Activated CD8-positive, alpha-beta memory T cell treated with anti-CD3 and anti-CD28 coated beads, Interleukin-2, amount 10 ng/mL, durations not matched to agents 7 days and 5 days (primary cell): ENCODE measurements around the gene DNAAF2. TPM values are rescaled to one million over a fixed set of nuclear protein-coding genes. Genes with fewer than 3 reads are reported as not detected.
A peak's percentile ranks its signal among the peaks of the same experiment; 100 is the strongest.

Experiments
- ATAC-seq: fragments of 150-1000 bp; cut with Tn5 transposase; one replicate; pipeline ENCODE4 v1.10.0; 2021; ENCODE audit warnings: moderate library complexity
- CTCF ChIA-PET: fragments of 350-600 bp; sonication (Branson Sonifier 250); formaldehyde crosslinking; loops from one replicate; lab custom pipeline; 2021; ENCODE audit warnings: antibody characterized with exemption; lab: Charles Lee
- DNase-seq: peaks from one replicate; pipeline ENCODE4 v3.0.0-alpha.2; 2020
- H3K27ac Mint-ChIP-seq: one replicate; pipeline ENCODE4 v1.8.0; 2021; ENCODE audit warnings: mild to moderate bottlenecking, mixed read lengths
- H3K27me3 Mint-ChIP-seq: one replicate; pipeline ENCODE4 v1.8.0; 2021; ENCODE audit warnings: mixed read lengths
- H3K36me3 Mint-ChIP-seq: one replicate; pipeline ENCODE4 v1.8.0; 2021; ENCODE audit warnings: mild to moderate bottlenecking, mixed read lengths
- H3K4me1 Mint-ChIP-seq: one replicate; pipeline ENCODE4 v1.8.0; 2021; ENCODE audit warnings: mixed read lengths
- H3K4me3 Mint-ChIP-seq: one replicate; pipeline ENCODE4 v1.8.0; 2021; ENCODE audit warnings: mild to moderate bottlenecking, moderate library complexity, mixed read lengths
- H3K9me3 Mint-ChIP-seq: one replicate; pipeline ENCODE4 v1.8.0; 2022; ENCODE audit warnings: low read depth, mixed read lengths
- total RNA-seq, 2 experiments: library from RNA; stranded (reverse); gene quantifications; one replicate each; pipeline ENCODE4 v1.2.3, GENCODE V29; 2021

DNAAF2 gene
- total RNA-seq, 2 experiments from 2014 or later, result 8.7 to 11.5 TPM

GRCh38 chr14:49640540-49641417, 5.7 kb upstream of the DNAAF2 start:
- CTCF ChIA-PET, result interaction anchor here (0.6 kb wide), 1 partner anchor 56 kb away, joined by 3 read pairs; no protein-coding TSS in a partner anchor
- H3K9me3 Mint-ChIP-seq, result no peaks in the 10 kb centered on the region
- no peaks in the 10 kb centered on the region for H3K27me3 Mint-ChIP-seq
- no peak overlapping the region for H3K4me3 Mint-ChIP-seq
- no peak overlapping the region for H3K27ac Mint-ChIP-seq
- H3K36me3 Mint-ChIP-seq, result peaks cover 37% of the 10 kb centered on the region
- ATAC-seq (no peak), DNase-seq (no peak)
- H3K4me1 Mint-ChIP-seq, result peaks cover 49% of the 10 kb centered on the region

GRCh38 chr14:49637534-49638078, 2.6 kb upstream of the DNAAF2 start:
- H3K4me1 Mint-ChIP-seq, result peaks cover 52% of the 10 kb centered on the region
- H3K27ac Mint-ChIP-seq, result peak overlapping the region; percentile 3
- CTCF ChIA-PET, result interaction anchor here (0.6 to 1.5 kb wide), 3 partner anchors 17 to 460 kb away, joined by 3 to 7 read pairs (median 4); partner anchors contain the start of genes MGAT2 and RPL36AL
- H3K27me3 Mint-ChIP-seq, result no peaks in the 10 kb centered on the region
- DNase-seq (no peak), ATAC-seq (no peak)
- no peaks in the 10 kb centered on the region for H3K9me3 Mint-ChIP-seq
- no peak overlapping the region for H3K4me3 Mint-ChIP-seq
- peaks cover 31% of the 10 kb centered on the region for H3K36me3 Mint-ChIP-seq

- H3K4me3 Mint-ChIP-seq, result peak overlapping the region; percentile 87
- ATAC-seq (no peak), DNase-seq (no peak)
- no peaks in the 10 kb centered on the region for H3K9me3 Mint-ChIP-seq
- peaks cover 48% of the 10 kb centered on the region for H3K4me1 Mint-ChIP-seq
- peaks cover 33% of the 10 kb centered on the region for H3K36me3 Mint-ChIP-seq
- CTCF ChIA-PET, result interaction anchor here (1.1 to 1.5 kb wide), 3 partner anchors 16 to 215 kb away, joined by 3 to 4 read pairs (median 4); partner anchors contain the start of genes MGAT2, NEMF and RPL36AL
- H3K27ac Mint-ChIP-seq, result peak overlapping the region; percentile 60
- no peaks in the 10 kb centered on the region for H3K27me3 Mint-ChIP-seq
These were observed 1.8 kb upstream of the DNAAF2 start for GRCh38 chr14:49636866-49637265.

GRCh38 chr14:49633640-49634546, 1.2 kb downstream of the DNAAF2 start:
- Mint-ChIP-seq H3K27me3 (no peaks in the 10 kb centered on the region), H3K4me1 (peaks cover 47% of the 10 kb centered on the region), H3K4me3 (peak overlapping the region; percentile 87), H3K9me3 (no peaks in the 10 kb centered on the region), H3K27ac (peak overlapping the region; percentile 94), H3K36me3 (peaks cover 23% of the 10 kb centered on the region)
- ATAC-seq, result peak; percentile 83
- DNase-seq, result peak; percentile 96
- CTCF ChIA-PET, result interaction anchor here (0.6 to 2.6 kb wide), 33 partner anchors 8 to 687 kb away, joined by 3 to 32 read pairs (median 4); partner anchors contain the start of genes KLHDC1, KLHDC2, MGAT2 and NEMF

GRCh38 chr14:49623941-49624839, 10.9 kb downstream of the DNAAF2 start:
- Mint-ChIP-seq H3K4me1 (peaks cover 42% of the 10 kb centered on the region), H3K9me3 (no peaks in the 10 kb centered on the region), H3K27me3 (no peaks in the 10 kb centered on the region), H3K4me3 (peak overlapping the region; percentile 84), H3K36me3 (peaks cover 52% of the 10 kb centered on the region), H3K27ac (peak overlapping the region; percentile 80)
- ATAC-seq (no peak), DNase-seq (peak; percentile 52)
- CTCF ChIA-PET, result interaction anchor here (0.8 to 2.4 kb wide), 8 partner anchors 10 to 238 kb away, joined by 3 to 8 read pairs (median 4); partner anchors contain the start of genes LRR1 and RPS29

GRCh38 chr14:49623387-49623786, 11.7 kb downstream of the DNAAF2 start:
- peaks cover 44% of the 10 kb centered on the region for H3K4me1 Mint-ChIP-seq
- H3K27ac Mint-ChIP-seq, result peak overlapping the region; percentile 80
- no peak for ATAC-seq
- no peaks in the 10 kb centered on the region for H3K9me3 Mint-ChIP-seq
- no peaks in the 10 kb centered on the region for H3K27me3 Mint-ChIP-seq
- H3K4me3 Mint-ChIP-seq, result peak overlapping the region; percentile 84
- CTCF ChIA-PET, result interaction anchor here (1.0 to 4.0 kb wide), 6 partner anchors 11 to 38 kb away, joined by 3 to 32 read pairs (median 4); partner anchors contain the start of genes DNAAF2, LRR1 and RPS29
- no peak for DNase-seq
- peaks cover 57% of the 10 kb centered on the region for H3K36me3 Mint-ChIP-seq

- peak overlapping the region; percentile 84 for H3K4me3 Mint-ChIP-seq
- H3K4me1 Mint-ChIP-seq, result peaks cover 49% of the 10 kb centered on the region
- peak overlapping the region; percentile 92 for H3K27ac Mint-ChIP-seq
- no peaks in the 10 kb centered on the region for H3K9me3 Mint-ChIP-seq
- CTCF ChIA-PET, result interaction anchor here (0.6 to 4.0 kb wide), 7 partner anchors 9 to 230 kb away, joined by 3 to 34 read pairs (median 6); partner anchors contain the start of genes DNAAF2, KLHDC2 and NEMF
- ATAC-seq (no peak), DNase-seq (no peak)
- H3K27me3 Mint-ChIP-seq, result no peaks in the 10 kb centered on the region
- peaks cover 64% of the 10 kb centered on the region for H3K36me3 Mint-ChIP-seq
These were observed 12.9 kb downstream of the DNAAF2 start for GRCh38 chr14:49622022-49622607.

GRCh38 chr14:49621114-49621881, 13.7 kb downstream of the DNAAF2 start:
- CTCF ChIA-PET, result interaction anchor here (0.6 to 4.0 kb wide), 19 partner anchors 9 to 245 kb away, joined by 3 to 34 read pairs (median 6); partner anchors contain the start of genes DNAAF2, KLHDC1, KLHDC2 and LRR1
- Mint-ChIP-seq H3K27me3 (no peaks in the 10 kb centered on the region), H3K4me1 (peaks cover 50% of the 10 kb centered on the region), H3K9me3 (no peaks in the 10 kb centered on the region), H3K4me3 (peak overlapping the region; percentile 84), H3K27ac (peak overlapping the region; percentile 92), H3K36me3 (peaks cover 65% of the 10 kb centered on the region)
- ATAC-seq (no peak), DNase-seq (peak; percentile 79)

GRCh38 chr14:49620182-49621113, 14.6 kb downstream of the DNAAF2 start, which contains the start of the genes MGAT2 and RPL36AL:
Gene MGAT2 (plus strand): TSS chr14:49620799. CDS start chr14:49621269, 470 bp downstream.
Gene RPL36AL (minus strand): TSS chr14:49620626. CDS start chr14:49619104, 1,522 bp downstream.
- H3K27me3 Mint-ChIP-seq, result no peaks in the 10 kb centered on the region
- peak within 1 kb of the TSS; percentile 92 for H3K27ac Mint-ChIP-seq
- DNase-seq (peak; percentile 98), ATAC-seq (peak; percentile 88)
- CTCF ChIA-PET, result interaction anchor here (1.0 to 4.0 kb wide), 18 partner anchors 9 to 246 kb away, joined by 3 to 34 read pairs (median 6); partner anchors contain the start of genes DNAAF2, KLHDC1, KLHDC2 and LRR1
- peaks cover 66% of the 10 kb centered on the region for H3K36me3 Mint-ChIP-seq
- peaks cover 46% of the 10 kb centered on the region for H3K4me1 Mint-ChIP-seq
- no peaks in the 10 kb centered on the region for H3K9me3 Mint-ChIP-seq
- H3K4me3 Mint-ChIP-seq, result peak within 1 kb of the TSS; percentile 84

GRCh38 chr14:49619730-49620129, 15.3 kb downstream of the DNAAF2 start:
- no peaks in the 10 kb centered on the region for H3K9me3 Mint-ChIP-seq
- CTCF ChIA-PET, result interaction anchor here (1.1 to 4.0 kb wide), 13 partner anchors 8 to 246 kb away, joined by 3 to 34 read pairs (median 8); partner anchors contain the start of genes DNAAF2, KLHDC2, LRR1 and NEMF
- H3K27ac Mint-ChIP-seq, result peak overlapping the region; percentile 92
- H3K27me3 Mint-ChIP-seq, result no peaks in the 10 kb centered on the region
- peak overlapping the region; percentile 84 for H3K4me3 Mint-ChIP-seq
- peaks cover 42% of the 10 kb centered on the region for H3K4me1 Mint-ChIP-seq
- DNase-seq (no peak), ATAC-seq (no peak)
- H3K36me3 Mint-ChIP-seq, result peaks cover 65% of the 10 kb centered on the region
